NCI-H226 (cell line): Measurements from ENCODE around the gene DDN.

ENCODE experiments used
- DNase-seq: peaks from one replicate; pipeline ENCODE4 v3.0.0-alpha.2; 2015

Gene DDN

GRCh38 chr12:48960834-48961233, 38.3 kb downstream of the DDN start:
- DNase-seq, result no peak

DNA sequence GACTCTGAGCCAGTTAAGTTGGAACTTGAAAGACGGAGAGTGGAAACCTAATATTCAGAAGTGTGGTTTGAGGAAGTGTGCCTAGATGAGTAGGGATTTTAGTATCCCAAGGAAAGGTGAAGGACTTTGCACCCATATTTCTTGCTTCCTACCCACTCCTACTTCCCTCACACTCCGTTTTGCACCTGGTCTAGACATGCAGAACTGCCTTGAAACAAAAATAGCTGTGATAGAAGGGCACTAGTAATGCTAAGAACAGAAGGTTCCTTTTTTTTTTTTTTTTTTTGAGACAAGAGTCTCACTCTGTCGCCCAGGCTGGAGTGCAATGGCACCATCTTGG, 41.2 kb downstream of the DDN start:
- no peak for DNase-seq

DNA sequence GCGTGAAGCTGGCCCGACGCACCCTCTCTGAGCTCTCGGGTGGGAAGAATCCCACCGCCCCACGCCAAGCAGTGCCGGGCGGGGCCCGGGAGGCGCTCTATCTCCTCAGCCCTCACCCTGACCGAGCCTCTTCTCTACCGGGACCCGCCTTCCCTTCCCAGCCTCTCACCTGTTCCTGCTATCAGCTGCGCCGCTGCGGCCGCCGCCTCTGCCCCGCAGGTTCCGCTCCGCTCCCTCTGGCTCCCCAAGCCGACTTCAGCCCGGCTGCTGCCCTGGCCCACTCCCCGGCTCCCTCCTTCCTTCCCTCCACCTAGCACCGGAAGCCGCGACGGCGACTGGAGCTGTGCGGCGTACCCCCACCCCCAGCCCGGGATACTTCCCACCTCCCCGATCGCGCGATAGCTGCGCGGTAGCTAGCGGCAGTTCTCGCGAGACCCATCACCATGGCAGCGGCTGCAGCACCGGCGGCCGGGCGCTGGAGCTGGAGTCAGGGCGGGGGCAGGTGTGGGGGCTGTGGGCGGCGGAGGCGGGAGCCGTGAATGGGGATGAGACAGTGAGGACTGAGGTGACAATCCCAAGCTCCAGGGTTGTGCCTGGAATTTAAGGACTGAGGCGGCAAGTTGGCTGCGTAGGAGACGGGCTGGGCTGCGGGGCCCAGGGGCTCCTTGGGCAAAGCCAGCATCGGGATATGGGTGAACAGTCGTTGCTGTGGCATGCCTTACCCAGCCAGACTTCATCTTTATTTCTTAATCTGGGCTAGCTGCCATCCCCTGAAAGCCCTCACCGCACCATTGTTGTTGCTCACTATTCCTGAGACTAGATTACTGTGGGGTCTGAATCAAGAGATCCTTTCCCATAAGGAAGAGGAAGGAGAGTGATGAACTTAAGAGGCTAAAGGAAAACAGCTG, 41.8 kb downstream of the DDN start, which contains the start of gene ARF3:
Gene ARF3, minus strand, starts transcription at position 347 of the 908 bp plus-strand sequence. CDS start 16,392 bp downstream, outside the sequence.
- DNase-seq, result peak; percentile 97

DNA sequence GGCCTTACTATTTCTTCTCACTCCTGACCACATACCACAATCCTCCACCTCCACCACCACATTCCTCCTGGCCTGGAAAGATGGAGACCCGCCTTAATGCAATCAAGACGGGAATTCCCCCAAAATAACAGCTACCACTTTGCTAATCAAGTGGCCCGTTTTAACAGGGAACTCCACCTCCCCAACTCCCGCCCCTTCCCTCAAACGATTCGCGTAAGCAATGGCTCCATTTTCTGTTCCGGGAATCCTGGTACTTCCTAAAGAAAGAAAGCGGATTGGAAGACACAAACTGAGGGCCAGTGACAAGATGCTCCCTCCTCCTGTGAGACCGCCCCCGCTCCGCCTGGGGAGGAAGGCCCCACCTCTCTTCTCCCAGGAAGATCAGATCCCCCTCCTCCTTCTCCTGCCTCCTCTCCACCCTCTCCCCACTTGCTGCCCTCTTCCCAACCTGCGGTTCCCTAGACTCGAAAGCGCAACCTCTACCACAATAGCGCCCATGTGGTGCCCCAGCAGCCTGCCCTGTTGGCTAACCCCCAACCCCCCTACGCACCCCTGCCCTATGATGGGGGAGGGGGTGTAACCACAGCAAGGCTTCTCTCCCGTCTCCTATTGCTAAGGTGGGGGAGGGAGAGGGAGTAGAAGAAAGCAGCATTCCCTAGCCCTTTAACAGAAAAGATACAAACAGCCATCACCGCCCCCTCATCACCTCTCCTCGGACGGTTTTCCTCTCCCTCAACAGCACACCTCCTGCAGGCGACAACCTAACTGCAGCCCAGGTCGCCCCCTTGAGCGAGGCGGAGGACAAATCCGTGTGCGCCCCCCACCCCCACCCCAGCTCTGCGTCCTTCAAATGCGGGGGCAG, 42.7 kb downstream of the DDN start:
- DNase-seq, result peak; percentile 99

- no peak for DNase-seq
These were observed 44.2 kb downstream of the DDN start for GRCh38 chr12:48954841-48955501.

GRCh38 chr12:48954061-48954460, 45.1 kb downstream of the DDN start:
- no peak for DNase-seq

GRCh38 chr12:48952691-48953090, 46.5 kb downstream of the DDN start:
- DNase-seq, result no peak

- DNase-seq, result no peak
These were observed 51.4 kb downstream of the DDN start for GRCh38 chr12:48947727-48948126.

DNA sequence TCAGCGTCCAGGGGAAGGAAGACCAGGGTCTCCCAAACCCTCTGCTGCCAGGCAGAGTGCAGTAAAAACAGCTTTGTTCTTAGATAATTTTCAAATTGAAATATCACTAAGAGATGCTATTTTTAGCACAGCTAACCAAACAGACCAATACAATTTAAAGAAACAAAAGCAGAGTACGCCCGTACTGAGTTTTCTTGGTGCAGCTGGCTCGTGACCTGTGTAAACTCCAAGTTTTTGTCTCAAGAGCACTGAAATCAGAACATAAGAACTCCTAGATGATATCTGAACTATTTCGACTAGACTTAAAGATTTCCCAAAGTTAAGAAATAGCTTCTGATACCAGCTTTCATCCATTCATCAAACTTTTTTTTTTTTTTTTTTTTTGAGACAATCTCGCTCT, 52.2 kb downstream of the DDN start:
- DNase-seq, result no peak

GRCh38 chr12:48946205-48946604, 53.0 kb downstream of the DDN start:
- DNase-seq, result no peak
